Measurements from ENCODE around the gene MTMR1. TPM values are rescaled to one million over a fixed set of nuclear protein-coding genes. Genes with fewer than 3 reads are reported as not detected.

The MTMR1 gene
- total RNA-seq, 2 donors from 2014 or later: 35.1 to 35.6 TPM

GRCh38 chrX:150759568-150760416 is 66.6 kb downstream of the MTMR1 start:
- Mint-ChIP-seq H3K4me3 (no peak overlapping the region), H3K27ac (no peak overlapping the region), H3K27me3 (ENCODE audit: low read depth) (peaks cover 6% of the 10 kb centered on the region), H3K36me3 (ENCODE audit: insufficient read depth in 2 of 2) (peaks cover 3 to 4% of the 10 kb centered on the region in 2 donors), H3K4me1 (ENCODE audit: low read depth) (no peaks in the 10 kb centered on the region), H3K9me3 (no peaks in the 10 kb centered on the region)
- DNase-seq (no peak), ATAC-seq (replicated peaks in 1 of 2) (no peak)

- Mint-ChIP-seq H3K4me1 (ENCODE audit: low read depth) (no peaks in the 10 kb centered on the region), H3K27me3 (ENCODE audit: low read depth) (peaks cover 6% of the 10 kb centered on the region), H3K36me3 (ENCODE audit: insufficient read depth in 2 of 2) (peaks cover 3 to 4% of the 10 kb centered on the region in 2 donors), H3K27ac (no peak overlapping the region), H3K9me3 (no peaks in the 10 kb centered on the region), H3K4me3 (no peak overlapping the region)
- DNase-seq: no peak
- peak in 1 of 2 donors; percentile 32 for ATAC-seq (replicated peaks in 1 of 2)
Observed at GRCh38 chrX:150761176-150761818, 68.1 kb downstream of the MTMR1 start.

GRCh38 chrX:150761819-150762216 is 68.6 kb downstream of the MTMR1 start:
- DNase-seq (no peak), ATAC-seq (replicated peaks in 1 of 2) (no peak)
- Mint-ChIP-seq H3K4me3 (no peak overlapping the region), H3K27me3 (ENCODE audit: low read depth) (peaks cover 6% of the 10 kb centered on the region), H3K9me3 (no peaks in the 10 kb centered on the region), H3K4me1 (ENCODE audit: low read depth) (no peaks in the 10 kb centered on the region), H3K36me3 (ENCODE audit: insufficient read depth in 2 of 2) (peaks cover 3 to 4% of the 10 kb centered on the region in 2 donors), H3K27ac (no peak overlapping the region)

- H3K4me3 Mint-ChIP-seq: no peak overlapping the region
- H3K36me3 Mint-ChIP-seq (ENCODE audit: insufficient read depth in 2 of 2): peaks cover 3 to 4% of the 10 kb centered on the region in 2 donors
- no peaks in the 10 kb centered on the region for H3K9me3 Mint-ChIP-seq
- DNase-seq: no peak
- H3K27ac Mint-ChIP-seq: peak overlapping the region; percentile 19
- no peaks in the 10 kb centered on the region for H3K4me1 Mint-ChIP-seq (ENCODE audit: low read depth)
- peaks cover 6% of the 10 kb centered on the region for H3K27me3 Mint-ChIP-seq (ENCODE audit: low read depth)
- no peak for ATAC-seq (replicated peaks in 1 of 2)
Observed at GRCh38 chrX:150762258-150763165, 69.3 kb downstream of the MTMR1 start.

GRCh38 chrX:150763303-150763797 is 70.2 kb downstream of the MTMR1 start:
- DNase-seq (no peak), ATAC-seq (replicated peaks in 1 of 2) (no peak)
- Mint-ChIP-seq H3K9me3 (no peaks in the 10 kb centered on the region), H3K36me3 (ENCODE audit: insufficient read depth in 2 of 2) (peaks cover 3 to 4% of the 10 kb centered on the region in 2 donors), H3K4me1 (ENCODE audit: low read depth) (peaks cover 5% of the 10 kb centered on the region), H3K27me3 (ENCODE audit: low read depth) (peaks cover 6% of the 10 kb centered on the region), H3K4me3 (no peak overlapping the region), H3K27ac (no peak overlapping the region)

- peaks cover 6% of the 10 kb centered on the region for H3K27me3 Mint-ChIP-seq (ENCODE audit: low read depth)
- H3K4me1 Mint-ChIP-seq (ENCODE audit: low read depth): peaks cover 5% of the 10 kb centered on the region
- peaks cover 3 to 4% of the 10 kb centered on the region in 2 donors for H3K36me3 Mint-ChIP-seq (ENCODE audit: insufficient read depth in 2 of 2)
- ATAC-seq (replicated peaks in 1 of 2): no peak
- no peak overlapping the region for H3K27ac Mint-ChIP-seq
- DNase-seq: no peak
- no peaks in the 10 kb centered on the region for H3K9me3 Mint-ChIP-seq
- H3K4me3 Mint-ChIP-seq: no peak overlapping the region
Observed at GRCh38 chrX:150763810-150764209, 70.6 kb downstream of the MTMR1 start.

GRCh38 chrX:150765237-150765636 is 72.0 kb downstream of the MTMR1 start:
- ATAC-seq (replicated peaks in 1 of 2) (no peak), DNase-seq (no peak)
- Mint-ChIP-seq H3K4me1 (ENCODE audit: low read depth) (peaks cover 5% of the 10 kb centered on the region), H3K9me3 (no peaks in the 10 kb centered on the region), H3K36me3 (ENCODE audit: insufficient read depth in 2 of 2) (peaks cover 2 to 3% of the 10 kb centered on the region in 2 donors), H3K4me3 (no peak overlapping the region), H3K27ac (no peak overlapping the region), H3K27me3 (ENCODE audit: low read depth) (peaks cover 6% of the 10 kb centered on the region)

GRCh38 chrX:150765782-150766350 is 72.7 kb downstream of the MTMR1 start:
- Mint-ChIP-seq H3K4me1 (ENCODE audit: low read depth) (peaks cover 5% of the 10 kb centered on the region), H3K4me3 (no peak overlapping the region), H3K27ac (no peak overlapping the region), H3K36me3 (ENCODE audit: insufficient read depth in 2 of 2) (peaks cover 2 to 3% of the 10 kb centered on the region in 2 donors), H3K27me3 (ENCODE audit: low read depth) (peaks cover 6% of the 10 kb centered on the region), H3K9me3 (no peaks in the 10 kb centered on the region)
- DNase-seq (no peak), ATAC-seq (replicated peaks in 1 of 2) (no peak)

- H3K27me3 Mint-ChIP-seq (ENCODE audit: low read depth): peaks cover 6% of the 10 kb centered on the region
- DNase-seq (no peak), ATAC-seq (replicated peaks in 1 of 2) (no peak)
- no peak overlapping the region for H3K4me3 Mint-ChIP-seq
- H3K36me3 Mint-ChIP-seq (ENCODE audit: insufficient read depth in 2 of 2): peaks cover 0 to 3% of the 10 kb centered on the region in 2 donors
- H3K9me3 Mint-ChIP-seq: no peaks in the 10 kb centered on the region
- H3K4me1 Mint-ChIP-seq (ENCODE audit: low read depth): peaks cover 5% of the 10 kb centered on the region
- H3K27ac Mint-ChIP-seq: no peak overlapping the region
Observed at GRCh38 chrX:150766351-150767044, 73.3 kb downstream of the MTMR1 start.

GRCh38 chrX:150767045-150767395 is 73.8 kb downstream of the MTMR1 start:
- Mint-ChIP-seq H3K36me3 (ENCODE audit: insufficient read depth in 2 of 2) (peaks cover 0 to 3% of the 10 kb centered on the region in 2 donors), H3K9me3 (no peaks in the 10 kb centered on the region), H3K27ac (no peak overlapping the region), H3K4me3 (no peak overlapping the region), H3K4me1 (ENCODE audit: low read depth) (peaks cover 5% of the 10 kb centered on the region), H3K27me3 (ENCODE audit: low read depth) (peaks cover 6% of the 10 kb centered on the region)
- ATAC-seq (replicated peaks in 1 of 2): no peak
- no peak for DNase-seq

GRCh38 chrX:150767475-150768131 is 74.4 kb downstream of the MTMR1 start:
- H3K27ac Mint-ChIP-seq: no peak overlapping the region
- ATAC-seq (replicated peaks in 1 of 2) (peak; percentile 77 to 88), DNase-seq (peak; percentile 16 to 22)
- H3K4me3 Mint-ChIP-seq: no peak overlapping the region
- peaks cover 0 to 3% of the 10 kb centered on the region in 2 donors for H3K36me3 Mint-ChIP-seq (ENCODE audit: insufficient read depth in 2 of 2)
- no peaks in the 10 kb centered on the region for H3K9me3 Mint-ChIP-seq
- peaks cover 6% of the 10 kb centered on the region for H3K27me3 Mint-ChIP-seq (ENCODE audit: low read depth)
- peaks cover 5% of the 10 kb centered on the region for H3K4me1 Mint-ChIP-seq (ENCODE audit: low read depth)

GRCh38 chrX:150768132-150768485 is 74.9 kb downstream of the MTMR1 start:
- H3K9me3 Mint-ChIP-seq: no peaks in the 10 kb centered on the region
- peaks cover 0 to 3% of the 10 kb centered on the region in 2 donors for H3K36me3 Mint-ChIP-seq (ENCODE audit: insufficient read depth in 2 of 2)
- no peak overlapping the region for H3K4me3 Mint-ChIP-seq
- H3K4me1 Mint-ChIP-seq (ENCODE audit: low read depth): peaks cover 5% of the 10 kb centered on the region
- ATAC-seq (replicated peaks in 1 of 2) (no peak), DNase-seq (no peak)
- H3K27me3 Mint-ChIP-seq (ENCODE audit: low read depth): peaks cover 6% of the 10 kb centered on the region
- H3K27ac Mint-ChIP-seq: no peak overlapping the region

Data from activated T-cell treated with anti-CD3 and anti-CD28 coated beads, Interleukin-2, amount 50 U/mL, for 72 hours (primary cell).